22Rv1 (cell line): ENCODE data around the gene ADTRP.

Experiments
- H3K27ac ChIP-seq: fragments of 450-650 bp; 2 replicates; pipeline ENCODE4 v1.5.1; 2017
- ZFX ChIP-seq: fragments of 450-650 bp; IDR thresholded peaks from 2 replicates; pipeline ENCODE4 v1.6.1; 2017; ENCODE audit warnings: antibody characterized with exemption, borderline replicate concordance
- TF ChIP-seq, protein P1 (sequence below): fragments of 450-650 bp; IDR thresholded peaks from 2 replicates; pipeline ENCODE4 v1.5.1; 2017; ENCODE audit warnings: mild to moderate bottlenecking

The ADTRP gene

DNA sequence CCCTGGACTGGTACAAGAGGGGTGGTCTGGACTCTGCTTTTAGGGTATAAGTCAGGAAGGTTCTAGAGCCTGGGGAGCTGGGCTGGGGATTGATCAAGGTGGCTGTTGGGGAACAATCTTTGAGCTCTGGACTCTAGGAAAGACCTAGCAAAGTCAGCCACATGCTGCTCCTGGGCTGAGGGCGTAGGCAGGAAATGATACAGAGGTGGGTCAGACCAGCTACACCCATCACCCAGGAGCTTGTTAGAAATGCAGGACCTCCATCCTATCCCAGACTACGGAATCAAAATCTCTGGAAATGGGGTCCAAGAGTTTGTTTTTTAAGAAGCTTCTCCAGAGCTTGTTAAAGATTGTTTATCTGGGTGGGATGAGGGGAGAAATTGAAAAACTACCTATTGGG lies 9.4 kb downstream of the ADTRP start:
- TF ChIP-seq, protein P1, sequence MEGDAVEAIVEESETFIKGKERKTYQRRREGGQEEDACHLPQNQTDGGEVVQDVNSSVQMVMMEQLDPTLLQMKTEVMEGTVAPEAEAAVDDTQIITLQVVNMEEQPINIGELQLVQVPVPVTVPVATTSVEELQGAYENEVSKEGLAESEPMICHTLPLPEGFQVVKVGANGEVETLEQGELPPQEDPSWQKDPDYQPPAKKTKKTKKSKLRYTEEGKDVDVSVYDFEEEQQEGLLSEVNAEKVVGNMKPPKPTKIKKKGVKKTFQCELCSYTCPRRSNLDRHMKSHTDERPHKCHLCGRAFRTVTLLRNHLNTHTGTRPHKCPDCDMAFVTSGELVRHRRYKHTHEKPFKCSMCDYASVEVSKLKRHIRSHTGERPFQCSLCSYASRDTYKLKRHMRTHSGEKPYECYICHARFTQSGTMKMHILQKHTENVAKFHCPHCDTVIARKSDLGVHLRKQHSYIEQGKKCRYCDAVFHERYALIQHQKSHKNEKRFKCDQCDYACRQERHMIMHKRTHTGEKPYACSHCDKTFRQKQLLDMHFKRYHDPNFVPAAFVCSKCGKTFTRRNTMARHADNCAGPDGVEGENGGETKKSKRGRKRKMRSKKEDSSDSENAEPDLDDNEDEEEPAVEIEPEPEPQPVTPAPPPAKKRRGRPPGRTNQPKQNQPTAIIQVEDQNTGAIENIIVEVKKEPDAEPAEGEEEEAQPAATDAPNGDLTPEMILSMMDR, result no peak
- TF ChIP-seq ZFX, result no peak
- no peak overlapping the region for H3K27ac ChIP-seq

DNA sequence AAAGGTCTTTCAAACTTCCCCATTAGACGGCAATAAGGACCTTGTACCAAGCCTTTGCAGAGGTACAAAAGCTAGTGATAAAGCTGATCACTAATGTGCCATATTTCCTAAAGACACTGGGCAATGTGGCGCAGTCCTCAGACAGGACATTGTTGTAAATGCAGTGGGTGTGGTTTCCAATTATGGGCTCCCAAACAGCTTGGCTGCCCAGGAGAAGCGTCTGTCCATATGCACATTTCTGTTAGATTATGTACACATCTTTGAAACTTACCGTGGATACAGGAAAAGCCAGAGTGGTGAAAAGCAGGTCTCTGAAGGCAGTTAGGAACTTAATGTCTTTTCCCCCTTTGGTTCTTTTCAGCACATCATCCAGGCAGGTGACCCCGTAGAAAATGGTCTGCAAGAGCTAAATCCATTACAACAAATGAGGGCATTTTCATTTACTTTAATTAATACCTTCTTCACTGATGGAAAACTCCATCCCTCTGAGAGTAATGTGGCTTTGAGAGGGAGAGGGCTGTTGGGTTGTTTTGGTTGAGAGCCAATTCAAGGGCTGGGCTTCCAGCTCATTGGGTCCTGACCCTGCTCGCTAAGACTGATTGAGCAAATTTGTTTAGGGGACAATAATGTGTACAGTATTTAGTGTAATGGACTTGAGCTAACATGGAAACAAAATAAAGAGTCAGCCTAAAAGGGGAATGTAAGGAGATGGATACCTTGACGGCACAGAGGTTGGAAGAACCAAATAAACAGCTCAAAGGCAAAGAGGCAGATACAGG lies 10.4 kb downstream of the ADTRP start:
- H3K27ac ChIP-seq, result no peak overlapping the region
- TF ChIP-seq, protein P1, result no peak
- no peak for TF ChIP-seq ZFX

DNA sequence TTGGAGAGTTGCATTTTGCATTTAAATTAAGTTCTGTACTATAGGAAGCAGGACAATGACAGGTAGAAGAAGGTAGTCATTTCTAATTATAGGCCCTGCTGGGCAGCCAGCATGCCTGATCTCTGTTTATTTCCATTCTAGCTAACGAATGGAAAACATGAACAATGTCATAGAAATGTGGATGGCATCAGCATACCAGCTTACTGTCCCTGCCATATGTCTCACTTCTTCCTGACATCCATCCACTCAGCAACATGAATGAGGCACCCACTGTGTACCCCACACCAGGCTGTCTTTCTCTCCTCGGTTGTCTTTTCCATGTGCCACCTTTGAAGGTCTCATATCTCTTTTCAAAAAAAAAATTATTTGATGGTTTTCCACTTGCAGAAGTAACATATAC lies 11.1 kb downstream of the ADTRP start:
- no peak overlapping the region for H3K27ac ChIP-seq
- TF ChIP-seq, protein P1, result no peak
- no peak for TF ChIP-seq ZFX

DNA sequence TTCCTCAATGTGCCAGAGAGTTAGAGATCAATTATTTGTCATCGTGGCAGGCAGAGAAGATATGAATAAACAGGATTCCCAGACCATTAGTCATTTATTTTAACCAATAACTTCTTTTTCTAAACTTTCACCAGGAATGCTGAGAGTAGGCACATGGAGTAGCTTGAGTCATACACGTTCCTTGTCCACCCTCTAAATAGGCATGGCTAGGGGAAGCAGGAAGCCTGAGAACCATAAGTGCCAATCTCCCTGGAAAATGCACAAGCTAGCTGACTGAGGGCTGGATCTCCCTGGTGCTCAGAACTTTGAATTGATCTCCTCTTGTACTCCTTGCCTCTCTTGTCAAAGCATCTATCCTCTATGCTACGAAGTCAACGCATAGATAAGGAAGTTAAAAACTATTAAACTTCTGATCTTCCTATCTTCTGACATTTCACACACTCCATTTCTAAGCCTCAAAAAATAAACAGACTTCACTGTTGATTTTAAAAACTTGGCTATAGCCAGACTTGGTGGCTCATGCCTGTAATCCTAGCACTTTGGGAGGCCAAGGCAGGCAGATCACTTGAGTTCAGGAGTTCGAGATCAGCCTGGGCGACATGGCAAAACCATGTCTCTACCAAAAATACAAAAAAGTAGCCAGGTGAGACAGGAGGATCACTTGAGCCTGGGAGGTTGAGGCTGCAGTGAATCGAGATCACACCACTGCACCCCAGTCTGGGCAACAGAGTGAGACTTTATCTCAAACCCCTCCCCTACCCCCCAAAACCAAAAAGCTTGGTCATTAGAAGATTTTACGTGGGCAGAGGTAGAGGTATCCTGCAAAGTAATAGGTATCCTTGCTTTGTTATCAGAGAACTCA lies 11.8 kb downstream of the ADTRP start:
- TF ChIP-seq ZFX, result no peak
- TF ChIP-seq, protein P1, result no peak
- no peak overlapping the region for H3K27ac ChIP-seq

DNA sequence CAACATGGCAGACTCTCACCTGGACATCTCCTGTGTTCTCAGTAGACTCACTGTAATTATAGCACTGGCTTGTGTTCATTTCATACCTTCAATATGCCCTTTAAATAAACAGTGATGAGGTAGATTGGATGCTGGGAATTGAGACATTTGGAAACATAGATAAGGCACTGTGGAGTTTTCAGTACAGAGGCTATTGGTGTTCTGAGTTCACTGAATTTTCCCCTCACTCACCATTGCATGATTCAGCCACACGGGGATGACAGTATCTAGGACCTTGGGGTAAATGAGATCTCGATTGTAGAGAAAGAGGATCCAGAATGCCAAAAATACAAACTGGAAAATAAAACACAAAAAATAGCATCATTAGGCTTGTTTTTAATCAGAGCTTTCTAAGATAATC lies 12.6 kb downstream of the ADTRP start:
- no peak for TF ChIP-seq ZFX
- TF ChIP-seq, protein P1, result no peak
- no peak overlapping the region for H3K27ac ChIP-seq

DNA sequence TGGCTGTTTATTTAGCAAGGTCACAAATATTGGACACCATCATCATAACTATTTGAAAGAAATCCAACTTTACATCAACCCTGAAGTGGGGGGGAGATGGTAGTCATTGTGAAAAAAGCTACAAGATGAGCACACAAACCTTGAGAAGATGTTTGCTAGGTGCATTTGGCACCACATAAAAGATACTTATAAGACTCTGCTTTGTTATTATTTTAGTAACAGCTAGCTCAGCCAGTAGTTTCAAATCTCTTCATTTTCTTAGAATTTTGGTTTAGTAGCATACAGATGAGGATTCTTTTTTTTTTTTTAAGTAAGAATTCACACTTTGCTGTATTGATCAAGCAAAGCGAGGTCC lies 14.4 kb downstream of the ADTRP start:
- no peak overlapping the region for H3K27ac ChIP-seq
- TF ChIP-seq ZFX, result no peak
- TF ChIP-seq, protein P1, result no peak
